Measurements from ENCODE around the gene SGMS1. TPM values are rescaled to one million over a fixed set of nuclear protein-coding genes. Genes with fewer than 3 reads are reported as not detected.
"Not testable (repeated sequence)": the region's sequence is repeated elsewhere in the genome, so short reads cannot be mapped to it uniquely, and the experiment has no call there.

Gene SGMS1
- total RNA-seq (10 to 100 TPM; 30.1 to 34.9 TPM), polyA plus RNA-seq (10 to 100 TPM in 1 of 3 donors, 1 to 10 TPM in 2; 8.3 to 11.0 (median 8.4) TPM), total RNA-seq (26.4 to 38.7 (median 33.2) reads per million in 6 experiments)

GRCh38 chr10:50623663-50624412, at the start of gene SGMS1:
TSS of gene SGMS1 (minus strand) at chr10:50623956. CDS start at chr10:50344114, 279,842 bp downstream.
- POLR2A ChIA-PET, result interaction anchor here (0.6 to 3.2 kb wide), 20 partner anchors 11 to 1084 kb away, joined by 3 to 20 read pairs (median 4); partner anchors contain the start of genes ASAH2B, ERCC6 and WASHC2A
- peak within 1 kb of the TSS; percentile 93 to 99 (median 98) for H3K4me3 Mint-ChIP-seq
- peaks cover 26 to 44% (median 38%) of the 10 kb centered on the region in 4 donors for H3K4me1 Mint-ChIP-seq
- no peaks in the 10 kb centered on the region for H3K27me3 Mint-ChIP-seq
- peak within 1 kb of the TSS; percentile 91 to 99 (median 98) for H3K27ac Mint-ChIP-seq
- H3K36me3 Mint-ChIP-seq, result peaks cover 0 to 6% (median 0%) of the 10 kb centered on the region in 3 donors
- DNase-seq (peak; percentile 65 to 87 (median 78)), ATAC-seq (peak; percentile 44 to 45)
- H3K9me3 Mint-ChIP-seq, result no peaks in the 10 kb centered on the region

- peak in 3 of 10 donors; percentile 22 to 41 (median 38) for DNase-seq
- Mint-ChIP-seq H3K9me3 (peaks cover 0 to 16% (median 2%) of the 10 kb centered on the region in 9 donors), H3K4me1 (peaks cover 12 to 19% (median 18%) of the 10 kb centered on the region in 4 donors), H3K27ac (peak overlapping the region; percentile 35 to 86 (median 68))
- H3K4me3 Mint-ChIP-seq, POLR2A ChIA-PET, H3K36me3 Mint-ChIP-seq, H3K27me3 Mint-ChIP-seq: not testable (repeated sequence)
- ATAC-seq, result peak; percentile 37 to 78
Measured at GRCh38 chr10:50672152-50672551, 48.4 kb upstream of the SGMS1 start.

DNA sequence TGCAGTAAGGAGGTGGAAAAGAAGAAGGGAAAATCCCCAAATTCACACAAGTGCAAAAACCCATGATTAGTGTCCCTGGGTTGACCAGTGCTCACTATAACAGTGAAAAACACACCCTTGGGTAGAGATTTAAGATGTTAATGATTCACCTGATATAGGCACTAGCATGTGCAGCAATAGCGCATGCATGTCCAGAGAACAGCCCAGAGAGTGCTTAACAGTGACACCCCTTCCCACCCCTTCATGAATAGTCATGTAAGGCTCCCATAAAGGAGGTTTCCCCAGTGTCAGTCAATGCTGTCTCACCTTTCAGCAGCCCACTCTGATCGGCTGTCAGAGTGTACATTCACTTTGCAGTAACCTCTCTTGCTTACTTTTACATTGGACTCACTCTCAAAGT, 47.9 kb upstream of the SGMS1 start:
- Mint-ChIP-seq H3K27ac (peak overlapping the region in 9 of 10 donors; percentile 35 to 86 (median 70)), H3K4me1 (peaks cover 12 to 19% (median 18%) of the 10 kb centered on the region in 4 donors), H3K9me3 (peaks cover 0 to 16% (median 2%) of the 10 kb centered on the region in 9 donors)
- H3K36me3 Mint-ChIP-seq, POLR2A ChIA-PET, H3K27me3 Mint-ChIP-seq, DNase-seq, H3K4me3 Mint-ChIP-seq, ATAC-seq: not testable (repeated sequence)

GRCh38 chr10:50669957-50670356, 46.2 kb upstream of the SGMS1 start:
- H3K36me3 Mint-ChIP-seq, POLR2A ChIA-PET, H3K4me3 Mint-ChIP-seq, ATAC-seq, DNase-seq, H3K27me3 Mint-ChIP-seq: not testable (repeated sequence)
- peaks cover 0 to 16% (median 2%) of the 10 kb centered on the region in 9 donors for H3K9me3 Mint-ChIP-seq
- H3K4me1 Mint-ChIP-seq, result peaks cover 12 to 19% (median 18%) of the 10 kb centered on the region in 4 donors
- peak overlapping the region in 4 of 10 donors; percentile 44 to 68 (median 54) for H3K27ac Mint-ChIP-seq

- H3K36me3 Mint-ChIP-seq, H3K4me3 Mint-ChIP-seq, ATAC-seq, DNase-seq, H3K9me3 Mint-ChIP-seq, H3K27ac Mint-ChIP-seq, H3K27me3 Mint-ChIP-seq, POLR2A ChIA-PET: not testable (repeated sequence)
- peaks cover 12 to 16% (median 14%) of the 10 kb centered on the region in 4 donors for H3K4me1 Mint-ChIP-seq
Measured at GRCh38 chr10:50667353-50667752, 43.6 kb upstream of the SGMS1 start.

DNA sequence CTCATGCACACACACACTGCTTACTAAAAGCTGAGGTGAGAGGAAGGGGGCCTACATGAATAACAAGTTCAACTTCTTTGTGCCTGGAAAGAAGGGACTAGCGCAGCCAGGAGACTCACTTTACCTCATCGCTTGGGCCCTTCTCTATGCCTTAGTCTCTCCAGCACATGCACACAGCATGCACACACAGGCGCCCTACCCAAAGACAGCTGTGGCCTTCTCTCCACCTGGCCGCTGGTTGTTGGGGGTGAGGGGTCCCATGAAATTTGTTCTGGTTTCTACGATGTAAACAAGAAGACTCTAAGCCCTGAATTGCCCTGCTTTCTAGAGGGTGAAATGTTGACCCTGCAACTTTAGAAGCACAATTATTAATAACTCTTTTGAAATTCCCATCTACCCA, 38.7 kb upstream of the SGMS1 start:
- Mint-ChIP-seq H3K4me1 (peaks cover 2 to 25% (median 14%) of the 10 kb centered on the region in 4 donors), H3K27ac (peak overlapping the region in 1 of 10 donors; percentile 15)
- ATAC-seq, H3K36me3 Mint-ChIP-seq, H3K4me3 Mint-ChIP-seq, POLR2A ChIA-PET, H3K9me3 Mint-ChIP-seq, DNase-seq, H3K27me3 Mint-ChIP-seq: not testable (repeated sequence)

GRCh38 chr10:50661563-50661962, 37.8 kb upstream of the SGMS1 start:
- DNase-seq, H3K36me3 Mint-ChIP-seq, H3K27me3 Mint-ChIP-seq, H3K9me3 Mint-ChIP-seq, H3K4me3 Mint-ChIP-seq, H3K27ac Mint-ChIP-seq, POLR2A ChIA-PET, ATAC-seq: not testable (repeated sequence)
- H3K4me1 Mint-ChIP-seq, result peaks cover 2 to 25% (median 14%) of the 10 kb centered on the region in 4 donors

DNA sequence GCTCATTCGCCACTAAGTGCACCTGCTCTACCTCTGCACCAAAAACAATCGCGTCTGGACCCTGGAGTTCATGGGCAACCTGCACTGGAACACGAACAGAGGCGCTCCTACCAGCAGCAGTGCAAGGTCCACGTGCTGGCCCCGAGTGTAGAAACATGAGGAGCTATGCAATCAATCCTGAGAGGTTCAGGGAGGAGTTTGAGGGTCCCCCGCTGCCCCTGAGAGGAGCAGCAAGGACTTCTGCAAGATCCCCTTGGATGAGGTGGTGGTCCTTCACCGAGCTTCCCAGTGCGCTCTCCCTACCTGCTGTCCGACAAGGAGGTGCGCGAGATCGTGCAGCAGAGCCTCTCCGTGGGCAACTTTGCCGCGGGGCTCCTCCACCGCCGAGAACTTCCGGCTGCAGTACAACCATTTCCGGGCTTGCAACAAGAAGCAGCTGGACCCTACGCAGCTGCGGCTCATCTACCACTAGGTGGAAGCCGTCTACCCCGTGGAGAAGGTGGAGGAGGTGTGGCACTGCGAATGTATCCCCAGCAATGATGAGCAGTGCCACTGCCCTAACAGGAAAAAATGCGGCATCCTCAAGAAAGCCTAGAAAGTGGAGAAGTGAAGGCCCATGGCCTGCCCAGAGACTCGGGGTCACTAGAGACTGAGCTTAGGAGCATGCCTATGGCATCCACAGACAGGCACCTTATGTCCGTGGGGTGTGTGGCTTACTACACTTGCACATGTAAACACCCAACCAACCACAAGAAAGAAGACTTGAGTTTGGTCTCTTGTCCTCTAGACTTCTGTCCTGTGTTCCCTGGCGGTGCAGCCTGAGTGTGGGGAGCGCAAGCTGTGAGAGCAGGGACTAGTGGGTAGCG, 36.3 kb upstream of the SGMS1 start:
- peak overlapping the region; percentile 72 to 93 (median 86) for H3K4me3 Mint-ChIP-seq
- not testable (repeated sequence) for H3K9me3 Mint-ChIP-seq, H3K36me3 Mint-ChIP-seq, H3K27me3 Mint-ChIP-seq
- H3K4me1 Mint-ChIP-seq, result peaks cover 2 to 25% (median 14%) of the 10 kb centered on the region in 4 donors
- ATAC-seq, result peak; percentile 93 to 97
- H3K27ac Mint-ChIP-seq, result peak overlapping the region; percentile 45 to 90 (median 82)
- POLR2A ChIA-PET, result interaction anchor here (1.0 to 2.0 kb wide), 2 partner anchors 36 to 80 kb away, joined by 4 to 20 read pairs; partner anchors contain the start of genes ASAH2B and SGMS1
- peak; percentile 21 to 82 (median 40) for DNase-seq

DNA sequence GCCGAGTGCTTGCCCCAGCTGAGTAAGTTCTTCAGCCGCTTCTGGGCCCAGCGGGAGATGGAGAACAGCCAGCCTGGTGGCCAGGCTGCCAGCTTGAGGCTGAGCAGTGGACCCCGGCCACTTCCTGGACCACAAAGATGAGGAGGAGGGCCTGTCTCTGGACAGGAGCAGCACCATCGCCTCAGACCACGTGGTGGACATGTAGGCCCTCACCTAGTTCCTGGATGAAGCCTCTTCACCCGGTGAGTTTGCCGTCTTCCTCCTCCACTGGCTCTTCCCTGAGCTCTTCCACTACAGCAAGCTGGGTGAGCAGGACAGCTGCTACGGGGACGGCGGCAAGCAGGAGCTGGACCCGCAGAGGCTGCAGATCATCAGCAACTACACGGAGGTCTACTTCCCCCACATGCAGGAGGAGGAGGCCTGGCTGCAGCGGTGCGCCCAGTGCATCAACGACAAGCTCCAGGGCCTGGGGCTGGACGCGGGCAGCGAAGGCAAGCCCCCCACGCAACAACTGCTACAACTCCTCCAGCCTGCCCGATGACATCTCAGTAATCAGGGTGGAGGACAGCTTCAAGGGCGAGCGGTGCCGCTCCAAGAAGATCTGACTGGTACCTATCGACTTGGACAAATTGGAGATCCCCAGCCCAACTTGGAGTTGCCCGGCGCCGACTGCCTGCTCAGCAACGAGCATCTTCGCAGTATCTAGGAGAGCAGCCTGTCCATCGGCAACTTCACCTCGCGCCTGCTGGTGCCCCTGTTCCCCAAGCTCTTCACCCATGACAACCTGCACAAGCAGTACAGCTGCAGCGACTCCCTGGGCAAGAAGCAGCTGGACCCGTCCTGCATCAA, 35.5 kb upstream of the SGMS1 start:
- Mint-ChIP-seq H3K4me3 (peak overlapping the region; percentile 72 to 93 (median 86)), H3K27ac (peak overlapping the region in 5 of 10 donors; percentile 69 to 90 (median 87)), H3K4me1 (peaks cover 2 to 28% (median 17%) of the 10 kb centered on the region in 4 donors)
- POLR2A ChIA-PET, result interaction anchor here (2.0 kb wide), 1 partner anchor 35 kb away, joined by 20 read pairs; the partner anchor contains the start of gene SGMS1
- H3K36me3 Mint-ChIP-seq, H3K9me3 Mint-ChIP-seq, DNase-seq, ATAC-seq, H3K27me3 Mint-ChIP-seq: not testable (repeated sequence)

GRCh38 chr10:50658165-50658564, 34.4 kb upstream of the SGMS1 start:
- POLR2A ChIA-PET, result no interaction called here
- no peak for DNase-seq
- Mint-ChIP-seq H3K36me3 (no peaks in the 10 kb centered on the region), H3K27me3 (no peaks in the 10 kb centered on the region), H3K27ac (no peak overlapping the region), H3K4me1 (peaks cover 10 to 39% (median 27%) of the 10 kb centered on the region in 4 donors), H3K9me3 (no peaks in the 10 kb centered on the region), H3K4me3 (peak overlapping the region in 4 of 10 donors; percentile 16 to 40 (median 31))
- no peak for ATAC-seq

DNA sequence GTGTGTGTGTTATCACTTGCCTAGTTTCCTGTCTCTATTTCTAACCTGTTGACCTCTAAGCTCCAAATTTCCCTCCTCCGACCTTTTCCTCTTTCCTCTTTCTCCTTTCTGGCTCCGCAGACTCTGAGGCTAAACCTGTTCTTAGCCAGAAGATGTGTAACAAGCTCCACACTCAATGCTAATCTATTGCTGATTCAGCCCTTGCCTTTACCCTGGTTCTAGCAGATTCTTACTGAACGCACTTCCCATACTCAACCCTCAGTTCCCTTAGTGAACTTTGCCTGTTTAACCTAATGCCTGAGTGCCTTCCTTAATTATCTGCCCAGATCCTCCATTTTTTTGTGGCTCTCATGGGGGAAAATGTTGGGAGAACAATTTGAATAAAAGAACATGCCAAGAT, 30.0 kb upstream of the SGMS1 start:
- Mint-ChIP-seq H3K27me3 (peaks cover 0 to 4% (median 0%) of the 10 kb centered on the region in 5 donors), H3K9me3 (no peaks in the 10 kb centered on the region), H3K27ac (peak overlapping the region in 1 of 10 donors; percentile 17), H3K4me3 (peak overlapping the region in 5 of 10 donors; percentile 2 to 43 (median 14)), H3K36me3 (no peaks in the 10 kb centered on the region), H3K4me1 (peaks cover 9 to 37% (median 19%) of the 10 kb centered on the region in 4 donors)
- POLR2A ChIA-PET, result interaction anchor here (1.0 to 1.2 kb wide), 2 partner anchors 29 to 31 kb away, joined by 3 read pairs; no protein-coding TSS in a partner anchor
- ATAC-seq (no peak), DNase-seq (no peak)

Measured in naive thymus-derived CD8-positive, alpha-beta T cell (primary cell).